Measurements from ENCODE around the gene RALGPS1. TPM values are rescaled to one million over a fixed set of nuclear protein-coding genes. Genes with fewer than 3 reads are reported as not detected.
A peak's percentile ranks its signal among the peaks of the same experiment; 100 is the strongest.

RALGPS1 gene
- total RNA-seq, 1 experiment from 2014 or later = 18.6 TPM

DNA sequence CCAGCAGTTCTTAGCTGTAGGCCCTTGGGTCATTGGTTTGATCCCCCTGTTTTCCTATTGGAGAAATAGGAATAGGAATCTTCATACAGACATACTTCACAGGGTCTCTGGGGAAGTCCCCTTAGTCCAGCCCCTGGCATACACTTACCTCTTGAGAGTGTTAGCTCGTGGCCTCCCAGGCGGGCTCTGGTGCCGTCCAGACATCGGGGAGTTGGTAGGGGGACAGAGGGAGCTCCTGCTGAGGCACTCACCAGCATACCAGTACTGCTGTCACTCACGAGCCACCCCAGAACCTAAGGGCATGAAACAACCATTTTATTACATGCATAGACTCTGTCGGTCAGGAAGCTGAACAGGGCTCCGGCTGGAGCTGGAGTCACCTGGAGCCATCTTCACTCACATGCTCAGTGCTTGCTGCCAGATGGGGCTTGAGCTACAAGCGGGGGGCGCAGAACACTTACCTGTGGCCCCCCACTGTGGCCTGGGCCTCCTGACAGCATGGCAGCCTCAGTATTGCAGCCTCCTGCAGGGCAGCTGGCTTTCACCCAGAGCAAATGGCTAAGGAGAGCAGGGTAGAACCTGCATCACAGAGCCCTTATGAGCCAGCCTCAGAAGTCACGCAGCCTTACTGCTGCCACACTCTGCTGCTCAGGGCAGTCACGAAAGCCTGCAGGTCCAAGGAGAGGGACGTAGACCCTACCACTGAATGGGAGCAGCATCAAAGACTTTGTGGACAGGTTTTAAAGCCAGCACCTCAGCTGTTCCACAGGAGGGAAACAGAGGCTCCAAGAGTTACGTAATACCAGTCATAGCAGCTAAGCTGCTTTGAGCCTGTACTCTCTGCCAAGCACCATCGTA is 266.1 kb downstream of the RALGPS1 start:
- no CpG with 5 or more reads among the region's 14 CpGs for WGBS (ENCODE audit: extremely low coverage, insufficient read length, low lambda C conversion rate)
- DNase-seq = peak; percentile 15
- Histone ChIP-seq H3K79me1 (ENCODE audit: insufficient read depth, low read depth, low read length, poor library complexity, severe bottlenecking) (no peaks in the 10 kb centered on the region), H2AK5ac (ENCODE audit: insufficient read length, low read length) (no peak overlapping the region), H3K23ac (ENCODE audit: insufficient read length, low read depth, low read length) (no peak overlapping the region), H3K14ac (ENCODE audit: insufficient read depth, low read length) (no peak overlapping the region; the same call in 1 of the 2 replicates), H2BK15ac (ENCODE audit: low read depth, low read length) (no peak overlapping the region), H2BK5ac (ENCODE audit: insufficient read length, low read length) (no peak overlapping the region), H3K23me2 (ENCODE audit: insufficient read length, low read depth, low read length, poor library complexity, severe bottlenecking) (no peaks in the 10 kb centered on the region), H2BK12ac (ENCODE audit: insufficient read length, low read depth, low read length) (no peak overlapping the region), H2BK20ac (ENCODE audit: low read depth, low read length, poor library complexity, severe bottlenecking) (no peak overlapping the region), H4K20me1 (ENCODE audit: control insufficient read depth, insufficient read depth, insufficient read length) (no peaks in the 10 kb centered on the region), H3K9me3 (ENCODE audit: control insufficient read depth, low read depth, low read length) (no peaks in the 10 kb centered on the region), H3K27ac (ENCODE audit: insufficient read length, low read depth, low read length) (no peak overlapping the region), H4K5ac (ENCODE audit: insufficient read length, low read depth, low read length) (no peak overlapping the region), H2BK120ac (ENCODE audit: low read depth, low read length, poor library complexity, severe bottlenecking) (no peak overlapping the region), H4K91ac (ENCODE audit: insufficient read length, low read depth, low read length) (no peak overlapping the region), H3K27me3 (ENCODE audit: insufficient read depth, low read length) (no peaks in the 10 kb centered on the region), H3K79me2 (ENCODE audit: insufficient read depth, low read length) (no peaks in the 10 kb centered on the region), H3K4ac (ENCODE audit: low read depth, low read length) (no peak overlapping the region), H3K56ac (ENCODE audit: insufficient read length, low read depth, low read length) (no peak overlapping the region), H3K4me2 (ENCODE audit: insufficient read depth, insufficient read length, low read length) (no peak overlapping the region), H3K4me1 (ENCODE audit: insufficient read depth, low read length) (no peaks in the 10 kb centered on the region; the same call in 1 of the 2 replicates), H3K18ac (ENCODE audit: insufficient read length, low read depth, low read length) (no peak overlapping the region), H2AFZ (ENCODE audit: low read length) (no peak overlapping the region), H3T11ph (ENCODE audit: low read length) (no peak overlapping the region), H4K8ac (replicated peaks; ENCODE audit: insufficient read length, low read depth, low read length) (no peak overlapping the region), H3K9ac (ENCODE audit: extremely low read depth, insufficient read length, low read length) (no peak overlapping the region)
- Mint-ChIP-seq H3K36me3 (ENCODE audit: insufficient read depth in 1 of 3, low read depth in 3 of 3) (peaks cover 0 to 9% (median 0%) of the 10 kb centered on the region in 3 experiments; a peak in 3 of 7 replicates), H3K4me3 (no peak overlapping the region), H3K9me3 (no peaks in the 10 kb centered on the region), H3K4me1 (peaks cover 10 to 18% of the 10 kb centered on the region in 2 experiments), H3K27ac (peak overlapping the region in 2 of 3 experiments; percentile 53 to 74; a peak in 2 of 7 replicates), H3K27me3 (ENCODE audit: low read depth) (peaks cover 2% of the 10 kb centered on the region; the same call in 1 of the 2 replicates)
- TF ChIP-seq CTCF (conservative IDR thresholded peaks at IDR 0.05) = no peak

Data from H9 (cell line).